ENCODE measurements around the gene CHAD. TPM values are rescaled to one million over a fixed set of nuclear protein-coding genes. Genes with fewer than 3 reads are reported as not detected.

The CHAD gene
- total RNA-seq, 1 experiment from 2014 or later: 0.57 TPM

DNA sequence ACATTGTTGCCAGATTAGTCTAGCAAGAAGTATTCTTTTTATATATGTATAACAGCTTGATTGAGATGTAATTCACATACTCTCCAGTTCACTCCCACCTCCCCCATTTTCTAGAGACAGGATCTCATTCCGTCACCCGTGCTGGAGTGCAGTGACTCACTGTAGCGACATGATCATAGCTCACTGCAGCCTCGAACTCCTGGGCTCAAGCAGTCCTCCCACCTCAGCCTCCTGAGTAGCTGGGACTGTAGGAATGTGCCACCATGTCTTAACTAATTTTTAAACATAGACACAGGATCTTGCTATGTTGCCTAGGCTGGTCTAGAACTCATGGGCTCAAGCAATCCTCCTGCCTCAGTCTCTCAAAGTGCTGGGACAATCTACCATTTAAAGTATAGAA is 6.7 kb upstream of the CHAD start:
- Mint-ChIP-seq H3K27ac (no peak overlapping the region), H3K4me3 (no peak overlapping the region), H3K36me3 (ENCODE audit: insufficient read depth in 1 of 3, low read depth in 3 of 3) (peaks cover 0 to 5% (median 3%) of the 10 kb centered on the region in 3 experiments; a peak in 5 of 7 replicates), H3K4me1 (peaks cover 10 to 22% of the 10 kb centered on the region in 2 experiments), H3K9me3 (no peaks in the 10 kb centered on the region), H3K27me3 (ENCODE audit: low read depth) (peaks cover 21% of the 10 kb centered on the region)
- Histone ChIP-seq H2BK120ac (ENCODE audit: low read depth, low read length, poor library complexity, severe bottlenecking) (no peak overlapping the region), H3K79me2 (ENCODE audit: insufficient read depth, low read length) (no peaks in the 10 kb centered on the region), H3K9ac (ENCODE audit: extremely low read depth, insufficient read length, low read length) (no peak overlapping the region), H3K9me3 (ENCODE audit: control insufficient read depth, low read depth, low read length) (no peaks in the 10 kb centered on the region), H2BK5ac (ENCODE audit: insufficient read length, low read length) (no peak overlapping the region), H3T11ph (ENCODE audit: low read length) (no peak overlapping the region), H4K20me1 (ENCODE audit: control insufficient read depth, insufficient read depth, insufficient read length) (no peaks in the 10 kb centered on the region), H2AFZ (ENCODE audit: low read length) (no peak overlapping the region), H3K18ac (ENCODE audit: insufficient read length, low read depth, low read length) (no peak overlapping the region), H4K91ac (ENCODE audit: insufficient read length, low read depth, low read length) (no peak overlapping the region), H2AK5ac (ENCODE audit: insufficient read length, low read length) (no peak overlapping the region), H2BK15ac (ENCODE audit: low read depth, low read length) (no peak overlapping the region), H3K27ac (ENCODE audit: insufficient read length, low read depth, low read length) (no peak overlapping the region), H4K8ac (replicated peaks; ENCODE audit: insufficient read length, low read depth, low read length) (no peak overlapping the region), H3K23me2 (ENCODE audit: insufficient read length, low read depth, low read length, poor library complexity, severe bottlenecking) (no peaks in the 10 kb centered on the region), H3K79me1 (ENCODE audit: insufficient read depth, low read depth, low read length, poor library complexity, severe bottlenecking) (no peaks in the 10 kb centered on the region), H3K56ac (ENCODE audit: insufficient read length, low read depth, low read length) (no peak overlapping the region), H3K27me3 (ENCODE audit: insufficient read depth, low read length) (no peaks in the 10 kb centered on the region; the same call in 1 of the 2 replicates), H4K5ac (ENCODE audit: insufficient read length, low read depth, low read length) (no peak overlapping the region), H3K4me2 (ENCODE audit: insufficient read depth, insufficient read length, low read length) (no peak overlapping the region), H3K4ac (ENCODE audit: low read depth, low read length) (no peak overlapping the region), H3K23ac (ENCODE audit: insufficient read length, low read depth, low read length) (no peak overlapping the region), H2BK20ac (ENCODE audit: low read depth, low read length, poor library complexity, severe bottlenecking) (no peak overlapping the region), H2BK12ac (ENCODE audit: insufficient read length, low read depth, low read length) (no peak overlapping the region), H3K14ac (ENCODE audit: insufficient read depth, low read length) (no peak overlapping the region), H3K4me1 (ENCODE audit: insufficient read depth, low read length) (no peaks in the 10 kb centered on the region)
- WGBS (ENCODE audit: extremely low coverage, insufficient read length, low lambda C conversion rate): no CpG with 5 or more reads among the region's 4 CpGs
- no peak for DNase-seq
- TF ChIP-seq, protein P1, sequence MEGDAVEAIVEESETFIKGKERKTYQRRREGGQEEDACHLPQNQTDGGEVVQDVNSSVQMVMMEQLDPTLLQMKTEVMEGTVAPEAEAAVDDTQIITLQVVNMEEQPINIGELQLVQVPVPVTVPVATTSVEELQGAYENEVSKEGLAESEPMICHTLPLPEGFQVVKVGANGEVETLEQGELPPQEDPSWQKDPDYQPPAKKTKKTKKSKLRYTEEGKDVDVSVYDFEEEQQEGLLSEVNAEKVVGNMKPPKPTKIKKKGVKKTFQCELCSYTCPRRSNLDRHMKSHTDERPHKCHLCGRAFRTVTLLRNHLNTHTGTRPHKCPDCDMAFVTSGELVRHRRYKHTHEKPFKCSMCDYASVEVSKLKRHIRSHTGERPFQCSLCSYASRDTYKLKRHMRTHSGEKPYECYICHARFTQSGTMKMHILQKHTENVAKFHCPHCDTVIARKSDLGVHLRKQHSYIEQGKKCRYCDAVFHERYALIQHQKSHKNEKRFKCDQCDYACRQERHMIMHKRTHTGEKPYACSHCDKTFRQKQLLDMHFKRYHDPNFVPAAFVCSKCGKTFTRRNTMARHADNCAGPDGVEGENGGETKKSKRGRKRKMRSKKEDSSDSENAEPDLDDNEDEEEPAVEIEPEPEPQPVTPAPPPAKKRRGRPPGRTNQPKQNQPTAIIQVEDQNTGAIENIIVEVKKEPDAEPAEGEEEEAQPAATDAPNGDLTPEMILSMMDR (conservative IDR thresholded peaks at IDR 0.05): no peak

Data from H9 (cell line).